Ammon's horn (tissue), 1 donor: ENCODE results near the gene CUX1.
A peak's percentile ranks its signal among the peaks of the same experiment; 100 is the strongest.

Experiments used
- DNase-seq: peaks from one replicate; pipeline ENCODE4 v3.0.0-alpha.2; 2016; ENCODE audit warnings: low spot score

The CUX1 gene

DNA sequence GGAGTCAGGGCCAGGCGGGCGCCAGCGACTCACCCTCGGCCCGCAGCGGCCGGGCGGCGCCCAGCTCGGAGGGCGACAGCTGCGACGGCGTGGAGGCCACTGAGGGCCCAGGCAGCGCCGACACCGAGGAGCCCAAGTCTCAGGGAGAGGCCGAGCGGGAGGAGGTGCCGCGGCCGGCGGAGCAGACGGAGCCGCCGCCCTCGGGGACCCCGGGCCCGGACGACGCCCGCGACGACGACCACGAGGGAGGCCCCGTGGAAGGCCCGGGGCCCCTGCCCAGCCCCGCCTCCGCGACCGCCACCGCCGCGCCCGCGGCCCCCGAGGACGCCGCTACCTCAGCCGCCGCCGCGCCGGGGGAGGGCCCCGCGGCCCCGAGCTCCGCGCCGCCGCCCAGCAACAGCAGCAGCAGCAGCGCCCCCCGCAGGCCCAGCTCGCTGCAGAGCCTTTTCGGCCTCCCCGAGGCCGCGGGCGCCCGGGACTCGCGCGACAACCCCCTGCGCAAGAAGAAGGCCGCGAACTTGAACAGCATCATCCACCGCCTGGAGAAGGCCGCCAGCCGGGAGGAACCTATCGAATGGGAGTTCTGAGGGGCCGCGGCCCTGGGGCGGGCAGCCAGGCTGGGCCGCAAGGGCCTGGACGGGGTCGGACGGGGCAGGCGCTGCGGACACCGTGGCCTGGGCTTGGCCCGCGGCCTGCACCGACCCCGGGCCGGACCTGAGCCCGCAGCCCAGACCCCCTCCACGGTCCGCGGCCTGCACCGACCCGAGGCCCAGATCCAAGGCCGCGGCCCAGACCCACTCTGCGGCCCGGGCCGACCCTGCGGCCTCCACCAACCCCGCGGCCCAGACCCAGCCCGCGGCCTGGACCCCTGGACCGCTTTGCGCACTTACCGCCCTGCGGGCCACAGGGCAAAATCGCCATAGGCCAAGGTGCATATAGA lies 431.3 kb downstream of the CUX1 start:
- no peak for DNase-seq

DNA sequence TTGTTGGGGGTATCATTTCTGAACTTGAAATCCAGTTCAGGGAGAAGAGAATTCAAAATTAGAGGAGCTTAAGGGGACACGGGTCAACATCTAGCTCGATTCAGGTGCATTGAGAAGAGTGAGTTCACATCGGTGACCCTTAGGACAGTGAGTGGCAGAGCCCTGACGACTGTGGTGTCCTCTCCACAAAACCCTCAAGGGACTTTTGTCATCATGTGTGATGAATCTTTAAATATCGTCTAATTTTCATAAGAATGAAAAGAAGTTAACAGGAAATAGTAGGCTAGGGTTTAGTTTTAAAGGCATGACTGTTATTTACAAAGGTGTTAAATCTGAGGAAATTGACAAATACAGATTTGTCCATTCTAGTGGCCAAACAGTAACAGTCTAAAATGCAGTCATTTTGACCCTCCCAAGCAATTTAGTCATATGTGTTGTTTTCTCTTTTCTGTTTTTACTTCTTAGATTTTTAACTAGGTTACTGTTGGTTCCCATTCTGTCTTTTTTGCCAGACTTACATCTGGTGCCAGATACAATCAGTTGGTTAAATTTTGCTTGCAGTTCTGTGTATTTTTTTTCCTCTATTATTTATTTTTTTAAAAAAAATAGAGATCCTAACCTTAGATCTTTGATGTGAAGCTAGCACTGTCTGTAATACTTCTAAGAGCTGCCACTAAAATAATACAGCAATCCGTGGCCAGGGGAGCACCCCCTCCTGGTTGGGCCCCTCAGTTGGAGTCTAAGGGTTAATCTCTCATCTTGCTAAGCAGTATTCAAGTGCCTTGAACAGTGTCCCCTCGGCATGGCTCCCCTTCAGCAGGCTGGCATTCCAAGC lies 434.3 kb downstream of the CUX1 start:
- DNase-seq = no peak

DNA sequence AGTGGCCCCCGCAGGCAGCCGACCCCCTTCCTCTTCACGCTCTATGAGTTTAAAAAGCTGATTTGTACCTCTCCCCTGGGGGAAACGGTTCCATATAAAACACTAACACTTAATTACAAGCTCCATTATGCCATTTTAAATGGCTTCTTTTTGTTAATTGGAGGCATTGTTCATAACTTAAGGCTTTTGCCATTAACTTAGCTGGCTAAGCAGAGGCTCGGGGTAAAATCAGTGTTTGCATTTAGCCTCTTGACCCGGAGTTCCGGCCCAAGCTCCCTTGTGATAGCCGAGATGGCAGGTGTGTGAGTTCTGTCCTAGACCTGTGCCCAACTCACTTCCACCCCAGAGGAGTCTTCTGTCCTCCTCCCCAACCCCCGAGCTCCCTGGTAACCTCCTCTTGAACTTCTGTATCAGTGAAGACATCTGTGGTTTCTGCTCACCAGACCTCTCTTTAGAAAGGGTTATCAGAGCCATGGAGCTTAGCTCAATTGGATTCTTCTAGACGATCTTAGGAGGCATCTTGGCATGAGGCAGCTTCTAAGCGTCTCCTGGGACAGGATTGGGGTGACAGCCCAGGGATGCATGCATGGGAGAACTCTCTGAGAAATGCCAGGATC lies 435.0 kb downstream of the CUX1 start:
- DNase-seq = no peak

DNA sequence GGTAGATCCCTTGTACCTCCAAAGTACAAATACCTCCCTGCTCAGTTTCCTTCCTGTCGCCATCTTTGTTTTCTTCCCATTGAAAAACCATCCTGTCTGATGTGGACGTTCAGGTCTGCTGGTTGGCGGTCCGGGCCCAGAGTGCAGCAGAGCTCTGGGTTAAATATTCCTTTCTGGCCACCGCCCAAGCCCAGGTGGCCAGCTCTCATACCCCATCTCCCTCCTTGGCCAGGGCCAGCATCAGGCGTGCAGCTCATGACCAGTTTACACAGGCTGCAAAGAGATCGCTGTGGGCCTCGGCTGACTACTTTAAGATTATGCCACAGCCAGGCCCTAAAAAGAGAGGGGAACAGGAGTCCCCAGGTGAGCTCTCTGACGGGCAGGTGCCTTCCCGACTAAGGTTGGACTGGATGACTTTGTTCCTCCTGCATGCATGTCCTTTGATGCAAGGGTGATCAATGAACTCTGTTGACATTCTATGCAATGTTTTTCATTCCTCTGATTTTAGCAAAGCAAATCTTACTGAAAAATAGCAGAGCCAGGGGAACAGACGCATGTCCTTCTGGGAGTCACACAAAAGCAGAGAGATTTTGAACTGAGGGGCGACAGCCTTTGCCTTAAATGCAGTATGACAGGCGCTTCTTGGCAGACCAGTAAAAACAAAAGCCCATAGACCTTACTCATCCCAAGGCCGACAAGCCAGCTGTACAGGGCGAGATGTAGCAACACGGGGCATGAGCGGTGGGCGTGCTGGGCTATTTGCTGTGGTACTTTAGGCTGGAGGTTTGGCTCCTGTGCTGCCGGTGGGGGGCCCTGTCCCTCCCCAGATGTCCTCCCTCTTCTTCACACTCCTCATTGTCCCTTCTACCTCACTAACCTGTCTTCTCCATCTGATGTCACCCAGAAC lies 435.9 kb downstream of the CUX1 start:
- no peak for DNase-seq

DNA sequence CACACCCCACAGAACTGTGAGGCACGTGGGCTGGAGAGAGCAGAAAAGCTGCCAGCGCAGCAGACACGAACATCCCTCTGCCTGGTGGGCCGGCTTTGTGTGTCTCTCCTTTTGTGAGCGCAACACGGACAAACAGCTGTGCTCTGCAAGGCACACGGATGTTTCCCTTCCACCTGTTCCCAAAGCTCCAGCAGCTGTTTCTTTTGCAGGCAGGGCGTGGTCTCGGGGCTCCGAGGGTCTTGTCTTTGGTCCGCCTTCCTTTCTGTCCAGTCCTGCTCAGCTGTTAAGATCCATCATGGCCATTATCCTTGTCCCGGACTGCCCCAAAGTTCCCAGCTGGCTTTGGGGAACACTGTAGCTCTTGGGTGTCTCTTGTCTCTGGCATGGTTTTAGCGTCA lies 436.5 kb downstream of the CUX1 start:
- no peak for DNase-seq

DNA sequence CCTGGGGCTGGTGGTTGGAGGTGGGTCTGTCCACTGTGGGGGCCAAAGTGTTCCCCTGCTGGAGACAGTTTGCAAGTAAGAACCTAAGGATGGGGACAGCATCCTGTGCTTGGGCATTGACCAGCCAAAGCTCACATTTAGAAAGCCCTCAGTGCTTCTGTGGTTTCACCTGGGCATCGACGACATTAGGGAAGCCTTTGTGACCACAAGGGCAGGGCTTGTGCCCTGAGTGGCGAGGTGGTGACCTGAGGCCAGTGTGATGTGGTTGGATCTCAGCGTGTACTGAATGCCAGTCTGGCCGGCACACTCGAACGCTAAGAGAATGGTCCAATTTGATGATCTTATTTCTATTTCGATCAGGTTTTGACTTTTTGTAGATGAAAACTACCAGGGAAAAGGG lies 437.1 kb downstream of the CUX1 start:
- no peak for DNase-seq

DNA sequence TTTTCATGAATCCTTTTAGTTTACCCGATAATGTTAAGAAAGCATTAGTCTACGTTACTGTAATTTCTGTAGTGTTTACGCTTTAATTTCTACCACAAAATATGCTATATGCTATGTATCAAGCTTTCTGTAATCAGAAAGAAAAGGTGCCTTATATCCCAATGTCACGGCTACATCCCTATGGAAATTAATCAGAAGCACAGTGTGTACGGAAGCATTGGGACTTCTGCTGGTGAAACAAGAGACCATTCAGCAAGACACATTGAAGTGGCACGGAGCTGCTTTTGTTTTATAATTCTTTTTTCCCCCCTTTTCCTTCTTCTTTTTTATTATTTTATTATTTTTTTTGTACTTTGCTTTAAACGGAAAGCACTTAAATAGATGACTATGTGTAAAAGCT lies 438.1 kb downstream of the CUX1 start:
- no peak for DNase-seq

DNA sequence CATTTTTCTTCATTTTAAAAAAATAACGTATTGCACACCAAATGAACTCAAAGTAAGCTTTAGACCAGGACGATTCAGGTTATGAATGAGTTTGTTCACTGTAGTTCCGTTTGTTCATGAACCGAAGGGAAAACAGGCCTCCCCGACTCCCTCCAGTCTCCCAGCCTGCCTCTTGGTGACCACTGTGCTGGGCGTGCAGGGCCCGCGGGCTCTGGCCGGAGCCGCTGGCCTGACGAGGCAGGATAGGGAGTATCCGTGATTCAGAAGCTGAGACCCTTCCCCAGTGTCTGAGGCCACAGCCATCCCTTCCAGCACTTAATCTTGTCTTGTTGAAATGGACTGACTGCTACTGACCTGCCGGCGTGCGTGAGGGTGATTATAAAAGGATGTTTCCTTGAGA lies 438.5 kb downstream of the CUX1 start:
- DNase-seq = no peak

DNA sequence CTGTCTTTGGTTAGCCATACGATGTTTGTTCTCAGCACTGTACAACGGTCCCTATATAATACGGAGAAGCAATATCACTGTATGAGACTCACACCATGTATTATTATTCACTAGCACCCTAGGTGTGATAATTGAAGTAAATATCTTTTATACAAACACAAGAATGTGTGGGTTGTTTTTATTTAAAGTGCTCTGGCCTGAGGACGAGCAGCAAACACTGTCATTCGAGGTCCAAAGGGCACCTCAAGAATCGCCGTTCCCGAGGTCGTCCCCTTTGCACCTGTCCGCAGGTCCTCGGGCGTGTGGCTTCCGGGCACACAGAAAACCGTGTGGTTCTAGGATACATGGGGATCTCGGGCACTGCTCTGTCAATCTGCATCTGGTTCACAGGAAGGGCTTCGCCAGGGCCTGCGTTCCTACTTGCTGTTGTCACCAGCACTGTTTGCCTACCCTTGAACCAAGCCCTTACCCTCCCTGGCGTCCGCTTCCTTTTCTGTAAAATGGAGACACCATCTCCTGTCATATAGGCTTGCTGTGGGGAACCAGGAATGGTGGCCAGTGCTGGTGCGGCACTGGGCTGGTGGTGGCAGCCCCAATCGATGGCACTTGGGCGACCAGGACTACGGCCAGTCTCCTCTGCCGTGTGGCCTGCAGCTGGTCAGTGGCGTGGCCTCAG lies 440.8 kb downstream of the CUX1 start:
- no peak for DNase-seq

DNA sequence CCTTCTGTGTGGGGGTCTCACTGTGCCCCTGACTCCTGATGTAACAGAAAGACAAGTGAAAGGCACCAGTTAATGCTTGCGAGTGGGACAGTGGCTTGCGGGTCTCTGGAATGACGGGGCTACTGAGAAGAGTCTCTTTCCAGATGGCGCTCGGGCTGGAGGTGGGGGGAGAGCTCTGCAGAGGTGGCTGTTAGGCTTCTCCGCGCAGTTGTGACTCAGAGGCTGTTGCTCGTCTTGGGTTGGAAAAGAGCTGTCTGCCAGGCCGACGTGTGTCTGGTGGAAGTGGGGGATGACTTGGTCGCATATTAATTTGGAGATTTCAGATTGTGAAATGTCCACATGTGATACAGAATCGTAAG lies 441.3 kb downstream of the CUX1 start:
- DNase-seq = no peak

DNA sequence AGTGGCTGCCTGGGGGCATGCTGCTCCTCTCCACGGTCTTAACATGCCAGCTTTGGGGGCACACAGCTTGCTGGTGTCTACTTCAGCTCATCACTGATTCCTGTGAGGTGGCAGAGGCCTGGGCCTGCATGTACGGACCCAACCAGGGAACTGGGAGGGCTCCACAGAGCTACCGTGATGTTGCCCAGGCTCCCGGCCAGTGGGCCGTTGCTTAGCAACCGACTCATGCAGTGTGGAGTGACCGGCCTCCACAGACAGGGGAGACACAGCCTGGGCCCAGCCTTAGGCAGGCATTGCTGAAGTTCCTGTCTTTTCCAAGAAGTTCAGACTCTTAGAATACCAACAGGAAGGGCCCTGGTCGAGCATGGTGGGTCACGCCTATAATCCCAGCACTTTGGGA lies 443.4 kb downstream of the CUX1 start:
- DNase-seq = peak; percentile 78

DNA sequence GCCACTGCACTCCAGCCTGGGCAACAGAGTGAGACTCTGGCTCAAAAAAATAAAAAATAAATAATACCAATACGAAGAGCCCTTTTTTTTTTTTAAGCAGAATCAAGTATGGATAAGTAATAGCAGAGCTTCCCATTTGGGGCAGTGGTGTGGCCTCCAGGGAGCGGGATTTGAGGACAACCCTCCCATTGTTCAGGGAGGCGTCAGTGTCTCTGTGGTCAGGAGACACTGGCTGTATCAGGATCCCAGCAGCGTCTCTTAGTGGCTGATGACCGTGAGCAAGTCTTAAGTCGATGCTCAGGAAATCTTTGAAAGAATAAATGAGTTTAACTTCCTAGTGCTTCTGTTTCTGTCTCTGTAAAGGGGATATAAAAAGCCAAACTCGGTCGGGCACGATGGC lies 444.0 kb downstream of the CUX1 start:
- peak; percentile 34 for DNase-seq

DNA sequence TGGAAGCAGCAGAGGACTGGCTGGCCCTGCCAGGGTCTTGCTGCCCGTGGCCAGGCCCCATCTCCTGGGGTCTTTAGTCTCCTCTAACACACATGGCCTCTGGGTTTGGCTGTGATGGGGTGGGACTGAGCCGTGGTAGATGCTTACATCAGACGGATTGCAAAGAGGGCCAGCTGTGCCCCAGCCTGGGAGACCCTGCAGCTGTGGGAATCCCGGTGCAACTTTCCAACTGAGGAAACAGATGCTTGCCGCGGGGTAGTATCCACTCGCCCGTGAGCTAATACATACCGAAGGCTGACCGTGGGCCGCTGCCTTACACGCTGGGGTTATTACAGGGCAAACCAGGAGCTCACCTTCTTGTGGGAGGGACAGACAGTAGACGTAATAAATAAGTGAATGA lies 445.1 kb downstream of the CUX1 start:
- DNase-seq = no peak

DNA sequence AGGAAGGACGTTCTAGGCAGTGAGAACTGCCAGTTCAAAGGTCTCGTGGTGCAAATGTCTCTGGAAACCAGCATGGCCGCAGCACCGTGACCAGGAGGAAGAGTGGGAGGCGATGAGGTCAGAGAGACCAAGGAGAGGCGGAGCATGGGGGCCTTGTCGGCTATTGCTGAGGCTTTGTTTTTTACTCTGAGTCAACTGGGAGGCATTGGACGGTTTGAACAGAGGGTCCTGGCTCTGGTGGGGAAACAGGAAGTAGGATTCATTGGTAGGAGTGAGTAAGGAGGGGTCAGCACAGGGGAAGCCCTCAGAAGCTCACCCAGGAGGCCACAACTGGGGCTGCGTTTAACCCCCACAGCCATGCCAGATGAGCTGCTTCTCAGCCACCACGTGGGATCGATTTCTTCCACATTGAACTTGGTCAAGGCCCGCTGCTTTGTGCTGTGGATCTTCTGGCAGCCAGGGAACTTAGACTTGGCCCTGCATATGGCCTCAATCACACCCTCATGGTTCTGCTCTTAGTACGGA lies 447.0 kb downstream of the CUX1 start:
- DNase-seq = no peak

DNA sequence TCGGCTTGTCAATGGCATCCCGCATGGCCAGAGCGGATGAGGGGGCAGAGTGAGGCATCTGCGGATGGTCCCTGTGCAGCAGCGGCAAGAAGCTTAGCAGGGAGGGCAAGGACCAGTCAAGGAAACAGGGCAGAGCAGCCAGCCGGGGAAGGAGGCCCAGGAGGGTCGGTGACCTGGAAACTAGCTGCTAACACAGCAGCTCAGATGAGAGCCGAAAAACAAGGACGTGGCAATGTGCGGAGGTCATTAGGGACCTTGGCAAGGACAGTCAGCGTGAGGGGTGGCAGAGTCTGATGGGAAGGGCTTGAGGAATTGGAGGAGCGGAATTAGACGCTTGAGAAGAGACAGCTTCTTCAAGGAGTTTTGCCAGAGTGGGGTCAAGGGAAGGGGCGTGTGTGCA lies 449.1 kb downstream of the CUX1 start:
- no peak for DNase-seq

DNA sequence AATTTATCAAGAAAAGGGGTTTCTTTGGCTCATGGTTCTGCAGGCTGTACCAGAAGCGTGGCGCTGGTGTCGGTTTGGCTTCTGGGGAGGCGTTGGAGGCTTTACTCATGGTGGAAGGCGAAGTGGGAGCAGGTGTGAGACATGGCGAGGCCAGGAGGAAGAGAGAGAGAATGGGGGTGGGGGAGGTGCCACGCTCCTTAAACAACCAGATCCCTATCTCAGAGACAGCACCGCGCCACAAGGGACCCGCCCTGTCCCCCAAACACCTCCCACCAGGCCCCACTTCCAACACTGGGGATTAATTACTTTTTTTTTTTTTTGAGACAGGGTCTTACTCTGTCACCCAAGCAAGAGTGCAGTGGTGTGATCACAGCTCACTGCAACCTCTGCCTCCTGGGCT lies 451.2 kb downstream of the CUX1 start:
- no peak for DNase-seq

DNA sequence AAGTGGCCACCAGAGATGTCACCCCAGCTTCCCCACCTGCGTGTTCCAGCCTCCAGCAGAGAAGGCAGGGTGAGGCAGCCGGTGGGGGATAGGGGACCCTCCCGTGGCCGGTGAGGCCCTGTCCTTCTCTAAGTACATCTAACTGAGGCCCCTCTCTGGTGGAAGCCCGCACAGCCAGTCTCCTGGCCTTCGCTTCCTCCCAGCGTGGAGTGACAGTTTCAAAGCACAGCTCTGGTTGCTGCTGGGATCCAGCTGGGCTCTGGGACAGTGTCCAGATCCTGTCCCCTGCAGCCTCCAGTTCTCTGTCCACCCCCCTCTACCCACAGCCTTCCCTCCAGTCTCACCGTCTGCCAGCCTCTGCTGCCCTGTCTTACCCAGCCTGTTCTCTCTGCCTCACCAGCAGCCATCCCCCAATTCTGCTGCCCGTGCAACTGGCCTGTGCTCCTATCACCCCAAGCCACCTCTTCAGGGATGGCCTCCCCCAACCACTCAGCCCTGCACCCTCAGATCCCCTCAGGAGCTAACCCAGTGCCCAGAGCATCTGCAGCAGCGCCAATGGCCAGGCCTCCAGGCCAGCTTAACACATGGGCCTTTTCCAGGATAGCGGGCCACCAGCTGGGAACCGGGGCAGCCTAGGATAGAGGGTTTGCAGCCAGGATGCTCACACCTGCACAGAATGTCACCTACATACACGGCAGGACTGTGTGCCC lies 452.9 kb downstream of the CUX1 start:
- peak; percentile 51 for DNase-seq

DNA sequence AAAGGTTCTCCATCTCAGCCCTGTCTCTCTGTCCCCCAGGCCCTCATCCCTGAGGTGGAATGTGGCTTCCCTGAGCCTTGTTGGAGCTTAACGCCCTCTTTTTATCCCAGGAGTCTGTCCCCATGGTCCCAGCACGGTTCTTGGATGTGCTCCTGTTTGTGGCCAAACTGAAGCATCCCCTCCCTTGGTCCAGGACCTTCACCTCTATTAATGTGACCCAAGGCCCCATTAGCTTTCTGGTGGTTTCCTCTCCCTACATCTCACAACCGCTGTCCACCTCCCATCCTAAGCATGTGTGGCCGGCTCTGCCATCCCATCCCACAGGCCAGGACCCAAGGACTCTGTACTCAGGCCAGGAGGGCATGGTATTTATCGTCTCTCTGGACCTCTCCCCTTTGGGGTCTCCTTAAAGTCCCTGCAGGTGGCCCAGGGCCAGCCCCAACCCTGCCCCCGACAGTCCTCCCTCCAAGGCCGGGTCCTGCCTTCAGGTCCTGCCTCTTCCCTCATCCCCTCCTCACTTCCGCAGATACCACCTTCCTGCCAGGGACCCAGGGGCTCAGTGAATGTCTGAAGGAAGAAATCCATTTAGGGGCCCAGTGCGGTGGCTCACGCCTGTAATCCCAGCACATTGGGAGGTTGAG lies 453.9 kb downstream of the CUX1 start:
- DNase-seq = no peak

DNA sequence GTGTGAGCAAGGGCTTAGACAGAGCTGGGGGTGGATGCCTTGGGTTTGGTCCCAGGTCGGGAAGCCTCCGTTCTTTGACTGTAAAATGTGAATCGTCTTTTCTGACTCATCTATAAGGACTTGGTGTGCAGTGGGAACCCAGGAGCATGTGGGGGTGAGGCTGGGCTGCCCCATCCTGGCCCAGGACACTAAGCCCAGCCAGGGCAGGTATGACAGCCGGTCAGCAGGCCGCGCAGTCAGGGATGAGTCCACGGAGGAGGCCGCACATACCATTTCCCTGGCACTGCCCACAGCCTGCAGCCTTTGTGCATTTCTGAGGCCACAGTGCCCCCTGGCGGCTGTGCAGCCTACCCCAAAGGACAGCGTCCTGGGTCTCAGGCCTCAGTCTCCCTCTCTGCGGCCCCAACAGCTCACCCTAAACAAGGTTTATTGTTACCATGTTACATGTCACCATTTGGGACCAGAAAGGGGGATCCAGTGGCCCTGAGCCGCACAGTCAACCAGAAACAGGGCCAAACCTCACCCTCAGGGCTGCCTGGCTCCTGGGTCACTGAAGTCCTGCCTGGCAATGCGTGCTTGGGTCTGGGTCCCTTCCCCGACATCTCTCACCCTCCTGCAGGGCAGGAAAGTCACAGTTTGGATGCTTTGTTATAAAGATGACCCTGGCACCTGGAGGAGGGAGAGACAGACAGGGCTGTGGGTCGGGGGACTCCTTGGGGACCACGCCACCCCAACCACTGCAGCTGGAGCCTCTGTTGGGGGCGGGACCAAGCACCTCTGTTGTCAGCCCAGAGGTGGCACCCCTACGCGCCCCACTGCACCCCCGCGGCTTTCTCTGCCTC lies 454.9 kb downstream of the CUX1 start:
- DNase-seq = peak; percentile 82
